Breast epithelium (tissue), 4 donors: ENCODE measurements around the gene DDX52. TPM values are rescaled to one million over a fixed set of nuclear protein-coding genes. Genes with fewer than 3 reads are reported as not detected.

Experiments used
- DNase-seq, 2 donors: peaks; one replicate each; pipeline ENCODE4 v3.0.0-alpha.2; 2019; ENCODE audit warnings: low spot score in 2 of 2
- H3K27ac ChIP-seq, 2 donors: fragments of 200-600 bp; sonication (generic) in 1 of 2; one replicate each; pipeline ENCODE4 v1.5.1; 2016 to 2019; ENCODE audit warnings: mild to moderate bottlenecking in 1 of 2
- H3K27me3 ChIP-seq, 2 donors: fragments of 200-600 bp; sonication (generic) in 1 of 2; one replicate each; pipeline versions ENCODE4 v1.5.1 to v1.6.0; 2017 to 2019; ENCODE audit warnings: control low read depth in 1 of 2, mild to moderate bottlenecking in 1 of 2
- H3K36me3 ChIP-seq: fragments of 200-600 bp; one replicate; pipeline ENCODE4 v1.5.1; 2019
- H3K4me1 ChIP-seq, 2 donors: fragments of 200-600 bp; sonication (generic); one replicate each; pipeline ENCODE4 v1.5.1; 2016 to 2019; ENCODE audit warnings: control low read depth in 1 of 2
- H3K4me3 ChIP-seq, 3 donors: fragments of 200-600 bp; sonication (generic); 1 replicate in 2 of 3; 2 replicates in 1 of 3; pipeline ENCODE4 v1.5.1; 2016 to 2019; ENCODE audit warnings: mild to moderate bottlenecking in 3 of 3, moderate library complexity in 2 of 3
- H3K9me3 ChIP-seq, 2 donors: fragments of 200-600 bp; sonication (generic) in 1 of 2; one replicate each; pipeline ENCODE4 v1.5.1; 2016 to 2019; ENCODE audit warnings: control low read depth in 1 of 2
- POLR2A ChIP-seq: fragments of 450-650 bp; IDR thresholded peaks from one replicate; pipeline ENCODE4 v1.6.1; 2016; ENCODE audit warnings: antibody characterized with exemption, mild to moderate bottlenecking, moderate library complexity
- POLR2AphosphoS5 ChIP-seq, 3 donors: sonication (generic); formaldehyde crosslinking; IDR thresholded peaks; one replicate each; pipeline ENCODE4 v1.6.1; 2017; ENCODE audit warnings: antibody characterized with exemption in 3 of 3
- intact Hi-C: fragments of 100-400 bp; cut with DNase I; formaldehyde crosslinking; loops from one replicate; pipeline ENCODE4 v1.15.1; 2023; ENCODE audit warnings: low total_unique reads
- total RNA-seq, 3 donors: library from RNA; depleted of rRNA; stranded (reverse); fragments of >200 nt; gene quantifications; one replicate each; pipeline ENCODE4 v1.1.0, GENCODE V29; 2016
- TF ChIP-seq, protein P1 (sequence below), 3 donors: fragments of 450-650 bp; IDR thresholded peaks; one replicate each; pipeline ENCODE4 v1.5.1; 2016 to 2017; ENCODE audit warnings: antibody characterized with exemption in 3 of 3, mild to moderate bottlenecking in 3 of 3, moderate library complexity in 3 of 3

The DDX52 gene
- total RNA-seq, 3 donors from 2014 or later, result 15.8 to 29.3 (median 20.0) TPM

DNA sequence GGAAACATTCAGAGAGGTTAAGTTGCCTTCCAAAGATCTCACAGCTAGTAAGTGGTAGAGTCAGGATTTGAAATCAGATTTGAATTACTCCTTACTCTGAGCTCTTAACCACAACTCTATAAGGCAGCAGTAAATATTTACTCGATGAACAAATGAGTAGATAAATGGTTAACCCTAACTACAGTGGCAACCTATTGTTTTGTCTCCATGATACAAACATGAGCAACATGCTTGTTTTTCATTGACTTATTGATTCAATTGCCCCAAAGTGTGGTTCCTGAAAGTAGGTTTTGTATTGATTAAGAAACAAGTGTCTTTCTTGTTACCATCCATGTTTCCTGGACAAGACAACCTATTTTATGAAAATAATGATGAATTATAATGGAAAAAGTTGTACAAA lies 34.8 kb upstream of the DDX52 start:
- H3K27ac ChIP-seq, result no peak overlapping the region
- intact Hi-C loops, result no loop called here
- no peaks in the 10 kb centered on the region for H3K9me3 ChIP-seq
- DNase-seq, result no peak
- no peaks in the 10 kb centered on the region for H3K27me3 ChIP-seq
- no peak overlapping the region for H3K4me3 ChIP-seq
- H3K36me3 ChIP-seq, result no peaks in the 10 kb centered on the region
- no peak for TF ChIP-seq POLR2AphosphoS5 (IDR thresholded peaks at IDR 0.05)
- no peak for TF ChIP-seq POLR2A
- TF ChIP-seq, protein P1, sequence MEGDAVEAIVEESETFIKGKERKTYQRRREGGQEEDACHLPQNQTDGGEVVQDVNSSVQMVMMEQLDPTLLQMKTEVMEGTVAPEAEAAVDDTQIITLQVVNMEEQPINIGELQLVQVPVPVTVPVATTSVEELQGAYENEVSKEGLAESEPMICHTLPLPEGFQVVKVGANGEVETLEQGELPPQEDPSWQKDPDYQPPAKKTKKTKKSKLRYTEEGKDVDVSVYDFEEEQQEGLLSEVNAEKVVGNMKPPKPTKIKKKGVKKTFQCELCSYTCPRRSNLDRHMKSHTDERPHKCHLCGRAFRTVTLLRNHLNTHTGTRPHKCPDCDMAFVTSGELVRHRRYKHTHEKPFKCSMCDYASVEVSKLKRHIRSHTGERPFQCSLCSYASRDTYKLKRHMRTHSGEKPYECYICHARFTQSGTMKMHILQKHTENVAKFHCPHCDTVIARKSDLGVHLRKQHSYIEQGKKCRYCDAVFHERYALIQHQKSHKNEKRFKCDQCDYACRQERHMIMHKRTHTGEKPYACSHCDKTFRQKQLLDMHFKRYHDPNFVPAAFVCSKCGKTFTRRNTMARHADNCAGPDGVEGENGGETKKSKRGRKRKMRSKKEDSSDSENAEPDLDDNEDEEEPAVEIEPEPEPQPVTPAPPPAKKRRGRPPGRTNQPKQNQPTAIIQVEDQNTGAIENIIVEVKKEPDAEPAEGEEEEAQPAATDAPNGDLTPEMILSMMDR (IDR thresholded peaks at IDR 0.05), result no peak
- no peaks in the 10 kb centered on the region for H3K4me1 ChIP-seq

DNA sequence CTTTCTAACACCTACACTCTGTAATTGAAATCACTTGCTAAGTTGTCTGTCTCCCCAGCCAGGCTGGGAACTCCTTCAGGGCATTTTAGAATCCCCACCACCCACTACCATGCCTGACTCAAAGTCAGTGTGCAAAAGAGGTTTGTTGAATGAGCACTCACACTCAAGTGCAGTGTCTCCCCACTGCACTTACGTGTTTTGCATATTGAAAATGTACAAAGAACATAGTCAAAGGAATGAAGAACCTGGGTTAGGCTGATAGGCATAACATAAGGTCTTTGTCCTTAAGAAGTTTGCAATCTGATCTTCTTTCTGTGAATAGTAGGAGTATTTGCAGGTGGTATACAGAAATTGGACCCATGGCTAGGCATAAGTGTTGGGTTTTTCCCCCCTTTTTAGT lies 33.8 kb upstream of the DDX52 start:
- intact Hi-C loops, result no loop called here
- Histone ChIP-seq H3K27me3 (no peaks in the 10 kb centered on the region), H3K4me3 (no peak overlapping the region), H3K9me3 (no peaks in the 10 kb centered on the region), H3K27ac (no peak overlapping the region), H3K4me1 (no peaks in the 10 kb centered on the region), H3K36me3 (no peaks in the 10 kb centered on the region)
- TF ChIP-seq POLR2A (no peak), POLR2AphosphoS5 (IDR thresholded peaks at IDR 0.05) (no peak)
- TF ChIP-seq, protein P1 (IDR thresholded peaks at IDR 0.05), result no peak
- DNase-seq, result no peak

DNA sequence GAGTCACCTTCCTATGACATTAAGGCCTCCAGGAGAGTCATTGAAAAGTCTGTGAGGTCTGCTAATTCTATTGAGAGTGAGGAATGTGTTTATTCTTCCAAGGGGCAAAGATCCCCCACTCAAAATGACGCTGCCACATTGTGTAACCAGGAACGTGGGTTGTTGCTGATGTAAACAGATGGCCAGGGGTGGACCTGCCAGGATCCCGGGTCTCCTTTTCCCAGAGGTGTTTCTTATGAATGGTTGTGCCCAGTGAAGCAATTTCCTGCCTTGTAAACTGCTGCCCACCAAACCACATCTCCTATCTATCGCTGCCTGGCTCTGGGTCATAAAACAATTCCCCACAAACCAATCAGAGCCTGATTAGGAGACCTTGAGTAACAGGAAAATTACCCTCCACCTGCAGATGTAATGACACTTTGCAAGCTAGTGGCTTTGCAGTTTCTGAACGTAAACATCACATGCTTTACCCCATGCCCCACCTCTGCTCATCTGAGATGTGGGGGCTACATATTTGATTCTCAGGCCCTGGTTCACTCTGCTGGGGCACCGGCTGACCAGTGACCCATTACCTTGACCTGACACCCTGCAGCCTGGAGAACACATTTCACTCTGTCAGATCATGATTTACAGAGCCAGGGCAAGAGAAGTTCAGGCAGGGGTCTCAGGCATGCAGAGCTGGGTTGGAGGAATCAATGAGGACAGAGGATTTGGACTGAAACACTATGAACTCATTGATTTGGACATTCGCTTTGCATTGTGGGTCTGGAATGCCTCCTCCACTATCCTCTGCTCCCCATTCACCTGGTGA lies 33.1 kb upstream of the DDX52 start:
- Histone ChIP-seq H3K4me1 (no peaks in the 10 kb centered on the region), H3K36me3 (no peaks in the 10 kb centered on the region), H3K4me3 (no peak overlapping the region), H3K9me3 (no peaks in the 10 kb centered on the region), H3K27me3 (no peaks in the 10 kb centered on the region), H3K27ac (no peak overlapping the region)
- intact Hi-C loops, result no loop called here
- DNase-seq, result no peak
- TF ChIP-seq POLR2AphosphoS5 (IDR thresholded peaks at IDR 0.05) (no peak), POLR2A (no peak)
- TF ChIP-seq, protein P1 (IDR thresholded peaks at IDR 0.05), result no peak

DNA sequence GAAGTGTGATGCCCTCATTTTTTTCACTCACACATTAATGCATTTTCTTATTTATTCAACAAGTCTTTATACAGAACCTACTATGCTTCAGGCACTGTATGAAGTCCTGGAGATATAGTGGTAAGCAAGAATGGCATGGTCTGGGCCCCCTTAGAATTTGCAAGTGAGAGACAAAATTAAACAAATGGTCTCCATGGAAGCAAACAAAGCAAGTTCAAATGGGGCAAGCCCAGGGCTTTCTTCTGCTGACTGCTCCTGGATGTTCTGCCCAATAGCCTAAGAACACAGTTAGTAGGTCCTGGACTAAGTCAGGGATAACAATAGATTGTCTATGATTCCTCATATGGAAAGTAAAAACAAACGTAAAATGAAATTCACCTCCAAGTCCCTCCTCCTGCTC lies 31.3 kb upstream of the DDX52 start:
- TF ChIP-seq POLR2A (no peak), POLR2AphosphoS5 (IDR thresholded peaks at IDR 0.05) (no peak)
- TF ChIP-seq, protein P1 (IDR thresholded peaks at IDR 0.05), result no peak
- H3K4me3 ChIP-seq, result no peak overlapping the region
- H3K4me1 ChIP-seq, result no peaks in the 10 kb centered on the region
- H3K36me3 ChIP-seq, result no peaks in the 10 kb centered on the region
- H3K27ac ChIP-seq, result no peak overlapping the region
- intact Hi-C loops, result no loop called here
- H3K27me3 ChIP-seq, result no peaks in the 10 kb centered on the region
- DNase-seq, result no peak
- H3K9me3 ChIP-seq, result no peaks in the 10 kb centered on the region

DNA sequence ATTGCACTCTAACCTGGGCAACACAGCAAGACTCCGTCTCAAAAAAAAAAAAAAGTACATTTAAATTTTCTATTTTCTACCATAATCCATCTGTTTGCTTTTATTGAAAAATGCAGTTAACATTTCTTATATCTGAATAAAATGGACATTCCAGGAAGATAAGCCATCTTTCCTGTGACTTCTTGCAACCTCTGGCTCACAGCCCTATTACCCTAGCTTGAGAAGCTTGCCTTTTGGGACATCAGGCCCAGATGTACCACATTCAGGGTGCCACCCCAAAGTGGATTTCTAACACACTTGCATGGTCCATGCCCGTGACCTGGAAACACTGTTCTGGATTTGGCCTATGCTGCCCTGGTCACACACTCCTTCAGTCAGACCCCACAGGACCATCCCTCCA lies 30.1 kb upstream of the DDX52 start:
- no peaks in the 10 kb centered on the region for H3K27me3 ChIP-seq
- no peaks in the 10 kb centered on the region for H3K4me1 ChIP-seq
- DNase-seq, result no peak
- TF ChIP-seq, protein P1 (IDR thresholded peaks at IDR 0.05), result no peak
- TF ChIP-seq POLR2A, result no peak
- no peak for TF ChIP-seq POLR2AphosphoS5 (IDR thresholded peaks at IDR 0.05)
- H3K9me3 ChIP-seq, result no peaks in the 10 kb centered on the region
- no peak overlapping the region for H3K4me3 ChIP-seq
- intact Hi-C loops, result no loop called here
- H3K27ac ChIP-seq, result no peak overlapping the region
- H3K36me3 ChIP-seq, result no peaks in the 10 kb centered on the region
